WTC11 (cell line): ENCODE measurements around the gene PRC1.

Experiments used
- CBFB ChIP-seq: sonication (generic); formaldehyde crosslinking; IDR thresholded peaks from 2 replicates; pipeline ENCODE4 v1.8.1; 2022; ENCODE audit warnings: mild to moderate bottlenecking, low read depth, missing genetic modification reagents
- CREB1 ChIP-seq: sonication (generic); formaldehyde crosslinking; IDR thresholded peaks from 2 replicates; pipeline ENCODE4 v1.8.0; 2023; ENCODE audit warnings: mild to moderate bottlenecking, missing genetic modification reagents
- NFATC4 ChIP-seq: fragments of 250-450 bp; sonication (Bioruptor Pico); IDR thresholded peaks from 2 replicates; pipeline ENCODE4 v1.9.0; 2021; ENCODE audit warnings: mild to moderate bottlenecking
- NFE2L1 ChIP-seq: sonication (generic); formaldehyde crosslinking; IDR thresholded peaks from 2 replicates; pipeline ENCODE4 v1.8.1; 2023; ENCODE audit warnings: missing genetic modification reagents
- NR1H2 ChIP-seq: sonication (generic); formaldehyde crosslinking; IDR thresholded peaks from 2 replicates; pipeline ENCODE4 v1.9.0; 2021; ENCODE audit warnings: mild to moderate bottlenecking, moderate library complexity, missing genetic modification reagents
- NR3C1 ChIP-seq: sonication (generic); formaldehyde crosslinking; conservative IDR thresholded peaks from 2 replicates; pipeline ENCODE4 v1.8.1; 2023; ENCODE audit warnings: low read depth, mild to moderate bottlenecking, missing genetic modification reagents
- TEAD4 ChIP-seq: sonication (generic); formaldehyde crosslinking; IDR thresholded peaks from 2 replicates; pipeline ENCODE4 v1.8.0; 2022; ENCODE audit warnings: mild to moderate bottlenecking, missing genetic modification reagents
- ZNF138 ChIP-seq: sonication (generic); formaldehyde crosslinking; conservative IDR thresholded peaks from 2 replicates; pipeline ENCODE4 v1.8.1; 2022; ENCODE audit warnings: mild to moderate bottlenecking, moderate library complexity, missing genetic modification reagents
- ZNF263 ChIP-seq: sonication (generic); formaldehyde crosslinking; IDR thresholded peaks from 2 replicates; pipeline ENCODE4 v1.8.1; 2022; ENCODE audit warnings: low read depth, mild to moderate bottlenecking, moderate library complexity, missing genetic modification reagents
- ZSCAN18 ChIP-seq: fragments of 250-450 bp; sonication (Bioruptor Pico); IDR thresholded peaks from 2 replicates; pipeline ENCODE4 v2.1.2; 2022; ENCODE audit warnings: mild to moderate bottlenecking, moderate library complexity
- TF ChIP-seq, protein P1 (sequence below): fragments of 200-600 bp; IDR thresholded peaks from 2 replicates; pipeline ENCODE4 v1.8.0; 2022; ENCODE audit warnings: antibody characterized with exemption
- TF ChIP-seq, protein P2 (sequence below): sonication (generic); formaldehyde crosslinking; IDR thresholded peaks from 2 replicates; pipeline ENCODE4 v1.8.1; 2023; ENCODE audit warnings: mild to moderate bottlenecking, missing genetic modification reagents, moderate library complexity

- TF ChIP-seq NR1H2 (CRISPR knock-in tag) (no peak), ZSCAN18 (CRISPR knock-in tag) (no peak), CBFB (CRISPR knock-in tag) (no peak), NFE2L1 (CRISPR knock-in tag) (no peak), ZNF263 (CRISPR knock-in tag) (no peak), NR3C1 (CRISPR knock-in tag) (no peak), NFATC4 (CRISPR knock-in tag) (no peak), ZNF138 (CRISPR knock-in tag) (no peak), CREB1 (CRISPR knock-in tag) (no peak), TEAD4 (no peak)
- TF ChIP-seq, protein P1, sequence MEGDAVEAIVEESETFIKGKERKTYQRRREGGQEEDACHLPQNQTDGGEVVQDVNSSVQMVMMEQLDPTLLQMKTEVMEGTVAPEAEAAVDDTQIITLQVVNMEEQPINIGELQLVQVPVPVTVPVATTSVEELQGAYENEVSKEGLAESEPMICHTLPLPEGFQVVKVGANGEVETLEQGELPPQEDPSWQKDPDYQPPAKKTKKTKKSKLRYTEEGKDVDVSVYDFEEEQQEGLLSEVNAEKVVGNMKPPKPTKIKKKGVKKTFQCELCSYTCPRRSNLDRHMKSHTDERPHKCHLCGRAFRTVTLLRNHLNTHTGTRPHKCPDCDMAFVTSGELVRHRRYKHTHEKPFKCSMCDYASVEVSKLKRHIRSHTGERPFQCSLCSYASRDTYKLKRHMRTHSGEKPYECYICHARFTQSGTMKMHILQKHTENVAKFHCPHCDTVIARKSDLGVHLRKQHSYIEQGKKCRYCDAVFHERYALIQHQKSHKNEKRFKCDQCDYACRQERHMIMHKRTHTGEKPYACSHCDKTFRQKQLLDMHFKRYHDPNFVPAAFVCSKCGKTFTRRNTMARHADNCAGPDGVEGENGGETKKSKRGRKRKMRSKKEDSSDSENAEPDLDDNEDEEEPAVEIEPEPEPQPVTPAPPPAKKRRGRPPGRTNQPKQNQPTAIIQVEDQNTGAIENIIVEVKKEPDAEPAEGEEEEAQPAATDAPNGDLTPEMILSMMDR = no peak
- TF ChIP-seq, protein P2, sequence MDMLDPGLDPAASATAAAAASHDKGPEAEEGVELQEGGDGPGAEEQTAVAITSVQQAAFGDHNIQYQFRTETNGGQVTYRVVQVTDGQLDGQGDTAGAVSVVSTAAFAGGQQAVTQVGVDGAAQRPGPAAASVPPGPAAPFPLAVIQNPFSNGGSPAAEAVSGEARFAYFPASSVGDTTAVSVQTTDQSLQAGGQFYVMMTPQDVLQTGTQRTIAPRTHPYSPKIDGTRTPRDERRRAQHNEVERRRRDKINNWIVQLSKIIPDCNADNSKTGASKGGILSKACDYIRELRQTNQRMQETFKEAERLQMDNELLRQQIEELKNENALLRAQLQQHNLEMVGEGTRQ = no peak
These were observed 6.9 kb upstream of the PRC1 start for GRCh38 chr15:91001209-91001608.
